ENCODE measurements around the gene H2AZ2. TPM values are rescaled to one million over a fixed set of nuclear protein-coding genes. Genes with fewer than 3 reads are reported as not detected.

Gene H2AZ2
- total RNA-seq, 1 donor: 122 TPM

- TF ChIP-seq CTCF (IDR thresholded peaks at IDR 0.05; ENCODE audit: insufficient read depth, low read length): no peak
- no peak for DNase-seq (ENCODE audit: low read depth)
- no peak overlapping the region for H3K4me3 ChIP-seq (ENCODE audit: low read depth, low read length)
Measured at GRCh38 chr7:44889086-44889781, 41.3 kb upstream of the H2AZ2 start.

GRCh38 chr7:44887293-44887692 lies 39.4 kb upstream of the H2AZ2 start:
- DNase-seq (ENCODE audit: low read depth): no peak

GRCh38 chr7:44885394-44886317 lies 37.8 kb upstream of the H2AZ2 start, which contains the start of gene PURB:
PURB (minus strand) TSS chr7:44885530; CDS start chr7:44885348, 182 bp downstream.
- peak within 1 kb of the TSS; percentile 97 for H3K4me3 ChIP-seq (ENCODE audit: low read depth, low read length)
- DNase-seq (ENCODE audit: low read depth): peak; percentile 98
- TF ChIP-seq CTCF (IDR thresholded peaks at IDR 0.05; ENCODE audit: insufficient read depth, low read length): no peak

More at GRCh38 chr7:44887293-44887692, 39.4 kb upstream of the H2AZ2 start:
- TF ChIP-seq CTCF (IDR thresholded peaks at IDR 0.05; ENCODE audit: insufficient read depth, low read length): no peak
- H3K4me3 ChIP-seq (ENCODE audit: low read depth, low read length): no peak overlapping the region

- TF ChIP-seq CTCF (IDR thresholded peaks at IDR 0.05; ENCODE audit: insufficient read depth, low read length): no peak
- peak overlapping the region; percentile 85 for H3K4me3 ChIP-seq (ENCODE audit: low read depth, low read length)
- DNase-seq (ENCODE audit: low read depth): peak; percentile 65
Measured at GRCh38 chr7:44884621-44885393, 36.9 kb upstream of the H2AZ2 start.

- H3K4me3 ChIP-seq (ENCODE audit: low read depth, low read length): peak overlapping the region; percentile 85
- no peak for DNase-seq (ENCODE audit: low read depth)
- no peak for TF ChIP-seq CTCF (IDR thresholded peaks at IDR 0.05; ENCODE audit: insufficient read depth, low read length)
Measured at GRCh38 chr7:44883961-44884620, 36.2 kb upstream of the H2AZ2 start.

- DNase-seq (ENCODE audit: low read depth): no peak
- no peak for TF ChIP-seq CTCF (IDR thresholded peaks at IDR 0.05; ENCODE audit: insufficient read depth, low read length)
- H3K4me3 ChIP-seq (ENCODE audit: low read depth, low read length): peak overlapping the region; percentile 85
Measured at GRCh38 chr7:44882899-44883298, 35.0 kb upstream of the H2AZ2 start.

Data from fibroblast of the aortic adventitia (primary cell).